Tibial nerve (tissue), 4 donors: Measurements from ENCODE around the gene WIPF1.

Experiments
- EP300 ChIP-seq, 2 donors: sonication (generic); formaldehyde crosslinking; IDR thresholded peaks; one replicate each; pipeline ENCODE4 v1.6.1; 2017; ENCODE audit warnings: antibody characterized with exemption in 2 of 2, mild to moderate bottlenecking in 1 of 2
- TF ChIP-seq, protein P1 (sequence below), 5 experiments: fragments of 200-600 bp in 3 of 5; fragments of 450-650 bp in 2 of 5; sonication (generic) in 3 of 5; IDR thresholded peaks; one replicate each; pipeline ENCODE4 v1.5.1; 2016 to 2019; ENCODE audit warnings: antibody characterized with exemption in 5 of 5, mild to moderate bottlenecking in 3 of 5, moderate library complexity in 2 of 5

DNA sequence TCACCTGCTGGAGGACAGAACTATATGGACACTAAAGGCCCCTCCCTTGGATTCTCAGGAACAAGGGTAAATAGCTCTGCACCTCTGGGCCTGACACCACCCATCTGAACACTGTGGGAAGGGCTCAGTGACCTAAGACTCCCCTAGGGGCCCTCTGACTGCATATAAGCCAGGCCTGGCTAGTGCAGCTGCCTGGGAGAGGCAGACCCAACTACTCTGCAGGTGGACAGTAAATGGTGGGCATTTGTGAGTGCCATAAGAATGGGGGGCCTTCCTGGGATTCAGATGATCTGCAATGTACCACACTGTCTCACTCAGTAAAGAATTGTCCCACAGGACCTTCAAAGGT is 11.2 kb upstream of the WIPF1 start:
- TF ChIP-seq, protein P1, sequence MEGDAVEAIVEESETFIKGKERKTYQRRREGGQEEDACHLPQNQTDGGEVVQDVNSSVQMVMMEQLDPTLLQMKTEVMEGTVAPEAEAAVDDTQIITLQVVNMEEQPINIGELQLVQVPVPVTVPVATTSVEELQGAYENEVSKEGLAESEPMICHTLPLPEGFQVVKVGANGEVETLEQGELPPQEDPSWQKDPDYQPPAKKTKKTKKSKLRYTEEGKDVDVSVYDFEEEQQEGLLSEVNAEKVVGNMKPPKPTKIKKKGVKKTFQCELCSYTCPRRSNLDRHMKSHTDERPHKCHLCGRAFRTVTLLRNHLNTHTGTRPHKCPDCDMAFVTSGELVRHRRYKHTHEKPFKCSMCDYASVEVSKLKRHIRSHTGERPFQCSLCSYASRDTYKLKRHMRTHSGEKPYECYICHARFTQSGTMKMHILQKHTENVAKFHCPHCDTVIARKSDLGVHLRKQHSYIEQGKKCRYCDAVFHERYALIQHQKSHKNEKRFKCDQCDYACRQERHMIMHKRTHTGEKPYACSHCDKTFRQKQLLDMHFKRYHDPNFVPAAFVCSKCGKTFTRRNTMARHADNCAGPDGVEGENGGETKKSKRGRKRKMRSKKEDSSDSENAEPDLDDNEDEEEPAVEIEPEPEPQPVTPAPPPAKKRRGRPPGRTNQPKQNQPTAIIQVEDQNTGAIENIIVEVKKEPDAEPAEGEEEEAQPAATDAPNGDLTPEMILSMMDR (IDR thresholded peaks at IDR 0.05), result no peak
- TF ChIP-seq EP300 (IDR thresholded peaks at IDR 0.05), result no peak
